ENCODE measurements around the gene FHL1.
A peak's percentile ranks its signal among the peaks of the same experiment; 100 is the strongest.

DNA sequence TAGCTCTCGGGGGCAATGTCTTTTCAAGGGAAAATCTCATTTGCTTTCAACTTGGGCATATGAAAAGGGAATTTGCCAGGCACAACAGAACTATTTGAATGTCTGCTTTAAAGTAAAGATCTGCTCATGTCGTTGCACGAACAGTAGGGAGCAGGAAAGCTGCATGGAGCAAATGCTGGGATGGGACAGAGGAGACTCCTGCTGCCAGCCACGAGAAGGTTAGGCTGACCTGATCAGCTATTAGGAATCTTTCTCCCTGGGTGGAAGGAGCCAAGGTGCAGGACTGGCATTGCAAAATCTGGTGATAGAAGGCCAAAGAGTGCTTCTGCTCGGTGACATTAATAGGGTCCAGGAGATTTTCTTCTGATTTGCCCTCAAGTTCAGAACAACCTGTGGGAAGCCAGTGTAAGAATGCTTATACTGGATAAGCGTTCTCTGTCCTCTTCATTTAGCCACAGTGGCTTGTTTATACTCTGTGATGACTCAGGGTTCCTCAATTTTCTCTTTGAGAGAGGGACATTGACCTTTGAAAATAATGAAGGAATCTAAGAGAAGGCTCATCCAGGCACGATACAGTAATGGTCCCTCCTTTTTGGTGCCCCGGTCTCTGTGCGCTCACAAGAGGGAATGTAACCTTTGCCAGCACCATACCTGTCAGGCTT is 22.9 kb downstream of the FHL1 start:
- TF ChIP-seq, protein P1, sequence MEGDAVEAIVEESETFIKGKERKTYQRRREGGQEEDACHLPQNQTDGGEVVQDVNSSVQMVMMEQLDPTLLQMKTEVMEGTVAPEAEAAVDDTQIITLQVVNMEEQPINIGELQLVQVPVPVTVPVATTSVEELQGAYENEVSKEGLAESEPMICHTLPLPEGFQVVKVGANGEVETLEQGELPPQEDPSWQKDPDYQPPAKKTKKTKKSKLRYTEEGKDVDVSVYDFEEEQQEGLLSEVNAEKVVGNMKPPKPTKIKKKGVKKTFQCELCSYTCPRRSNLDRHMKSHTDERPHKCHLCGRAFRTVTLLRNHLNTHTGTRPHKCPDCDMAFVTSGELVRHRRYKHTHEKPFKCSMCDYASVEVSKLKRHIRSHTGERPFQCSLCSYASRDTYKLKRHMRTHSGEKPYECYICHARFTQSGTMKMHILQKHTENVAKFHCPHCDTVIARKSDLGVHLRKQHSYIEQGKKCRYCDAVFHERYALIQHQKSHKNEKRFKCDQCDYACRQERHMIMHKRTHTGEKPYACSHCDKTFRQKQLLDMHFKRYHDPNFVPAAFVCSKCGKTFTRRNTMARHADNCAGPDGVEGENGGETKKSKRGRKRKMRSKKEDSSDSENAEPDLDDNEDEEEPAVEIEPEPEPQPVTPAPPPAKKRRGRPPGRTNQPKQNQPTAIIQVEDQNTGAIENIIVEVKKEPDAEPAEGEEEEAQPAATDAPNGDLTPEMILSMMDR (IDR thresholded peaks at IDR 0.05), result peak in 1 of 3 donors; percentile 13
- no peak for TF ChIP-seq POLR2A (IDR thresholded peaks at IDR 0.05)

Measured in ovary (tissue), 3 donors.